Peyer's patch (tissue), 4 donors: ENCODE results near the gene ANKS1A.

Experiments used
- CTCF ChIP-seq, 6 experiments: fragments of 450-650 bp in 4 of 6; fragments of 200-600 bp in 2 of 6; sonication (generic) in 1 of 6; IDR thresholded peaks; one replicate each; pipeline ENCODE4 v1.5.1; 2017 to 2019; ENCODE audit warnings: antibody characterized with exemption in 6 of 6, mild to moderate bottlenecking in 3 of 6, moderate library complexity in 1 of 6
- POLR2A ChIP-seq, 2 donors: fragments of 450-650 bp; IDR thresholded peaks; one replicate each; pipeline ENCODE4 v1.5.1; 2017; ENCODE audit warnings: antibody characterized with exemption in 2 of 2, mild to moderate bottlenecking in 2 of 2, moderate library complexity in 2 of 2

- TF ChIP-seq CTCF (IDR thresholded peaks at IDR 0.05) (peak in 1 of 6 experiments; percentile 3), POLR2A (IDR thresholded peaks at IDR 0.05) (no peak)
Measured at GRCh38 chr6:35048631-35049083, 159.6 kb downstream of the ANKS1A start.
